Subcutaneous abdominal adipose tissue (tissue), 5 donors: ENCODE results near the gene BICDL1.
"Not testable (repeated sequence)": the region's sequence is repeated elsewhere in the genome, so short reads cannot be mapped to it uniquely, and the experiment has no call there.

Experiments used
- H3K27ac ChIP-seq: one replicate; pipeline ENCODE4 v1.7.0; 2013; ENCODE audit warnings: low read depth, mild to moderate bottlenecking, inconsistent platforms, low read length, moderate library complexity
- H3K27me3 ChIP-seq, 5 donors: one replicate each; pipeline ENCODE4 v1.7.0; 2013; ENCODE audit warnings: low read length in 5 of 5, inconsistent platforms in 1 of 5; ENCODE audit not compliant: control insufficient read depth in 5 of 5, insufficient read depth in 4 of 5
- H3K36me3 ChIP-seq, 5 donors: one replicate each; pipeline ENCODE4 v1.7.0; 2013; ENCODE audit warnings: low read length in 5 of 5; ENCODE audit not compliant: control insufficient read depth in 5 of 5, insufficient read depth in 5 of 5
- H3K4me1 ChIP-seq, 5 donors: one replicate each; pipeline ENCODE4 v1.7.0; 2013; ENCODE audit warnings: low read length in 5 of 5, mild to moderate bottlenecking in 3 of 5, moderate library complexity in 1 of 5; ENCODE audit not compliant: control insufficient read depth in 5 of 5, insufficient read depth in 5 of 5
- H3K4me3 ChIP-seq, 5 donors: one replicate each; pipeline ENCODE4 v1.7.0; 2013; ENCODE audit warnings: low read length in 5 of 5, low read depth in 1 of 5
- H3K9ac ChIP-seq, 5 donors: one replicate each; pipeline ENCODE4 v1.7.0; 2013; ENCODE audit warnings: low read length in 5 of 5, mild to moderate bottlenecking in 4 of 5, moderate library complexity in 3 of 5
- H3K9me3 ChIP-seq, 5 donors: one replicate each; pipeline ENCODE4 v1.7.0; 2013; ENCODE audit warnings: low read length in 5 of 5; ENCODE audit not compliant: control insufficient read depth in 5 of 5
- donor health status: healthy.
- donor health status: healthy.
- donor health status: healthy.
- donor health status: healthy.
- donor health status: healthy.

The BICDL1 gene

DNA sequence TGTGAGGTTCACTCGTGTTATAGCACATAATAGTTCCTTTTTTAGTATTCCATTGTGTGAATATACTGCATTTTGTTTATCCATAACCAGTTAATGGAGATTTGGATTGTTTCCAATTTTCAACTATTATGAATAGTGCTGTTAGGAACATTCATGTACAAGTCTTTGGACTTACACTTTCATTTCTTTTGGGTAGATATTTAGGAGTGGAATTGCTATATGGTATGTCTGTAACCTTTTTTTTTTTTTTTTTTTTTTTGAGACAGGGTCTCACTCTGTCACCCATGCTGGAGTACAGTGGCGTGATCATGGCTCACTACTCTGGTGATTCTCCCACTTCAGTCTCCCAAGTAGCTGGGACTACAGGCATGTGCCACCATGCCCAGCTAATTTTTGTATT, 27.2 kb downstream of the BICDL1 start:
- not testable (repeated sequence) for H3K4me1 ChIP-seq, H3K4me3 ChIP-seq, H3K9me3 ChIP-seq, H3K9ac ChIP-seq, H3K36me3 ChIP-seq, H3K27ac ChIP-seq, H3K27me3 ChIP-seq

DNA sequence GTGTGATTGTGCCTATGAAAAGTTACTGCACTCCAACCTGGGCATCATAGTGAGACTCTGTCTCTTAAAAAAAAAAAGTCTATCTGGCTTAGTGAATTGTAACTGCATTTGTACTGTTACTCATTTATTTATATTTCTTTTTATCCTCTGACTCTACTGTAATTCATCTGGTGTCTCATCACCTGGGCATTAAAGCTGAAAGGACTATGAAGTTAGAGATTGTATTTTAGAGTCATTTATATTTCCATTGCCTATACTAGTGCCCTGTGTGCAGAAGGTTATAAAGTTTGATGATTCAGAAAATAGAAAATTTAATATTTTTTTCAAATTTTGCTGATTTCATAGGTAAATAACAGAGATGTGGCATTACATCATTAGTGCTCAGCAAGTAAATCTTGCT, 30.2 kb downstream of the BICDL1 start:
- Histone ChIP-seq H3K9me3 (peaks cover 0 to 3% (median 0%) of the 10 kb centered on the region in 5 donors), H3K36me3 (no peaks in the 10 kb centered on the region), H3K27me3 (no peaks in the 10 kb centered on the region), H3K4me1 (no peaks in the 10 kb centered on the region), H3K9ac (no peak overlapping the region), H3K4me3 (no peak overlapping the region), H3K27ac (no peak overlapping the region)

DNA sequence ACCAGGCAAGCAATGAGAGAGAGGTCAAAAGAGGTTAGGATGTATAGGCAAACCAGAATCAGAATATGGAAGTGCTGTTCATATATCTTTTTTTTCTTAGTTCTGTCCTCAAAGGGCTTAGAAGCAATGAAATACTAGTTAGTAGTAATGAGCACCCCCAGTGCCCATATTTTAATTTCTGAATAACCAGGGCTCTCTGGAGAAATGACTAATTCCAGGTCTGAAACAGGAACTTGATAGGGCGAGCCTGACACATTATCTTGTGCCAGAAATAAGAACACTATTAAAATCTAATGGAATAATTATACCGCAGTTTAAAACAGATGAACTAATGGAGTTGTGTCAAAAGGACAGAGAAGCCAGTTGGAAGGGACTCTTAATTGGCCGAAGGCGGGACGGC, 30.9 kb downstream of the BICDL1 start:
- Histone ChIP-seq H3K4me3 (no peak overlapping the region), H3K36me3 (no peaks in the 10 kb centered on the region), H3K9ac (no peak overlapping the region), H3K9me3 (peaks cover 0 to 4% (median 0%) of the 10 kb centered on the region in 5 donors), H3K27ac (no peak overlapping the region), H3K4me1 (no peaks in the 10 kb centered on the region), H3K27me3 (no peaks in the 10 kb centered on the region)

DNA sequence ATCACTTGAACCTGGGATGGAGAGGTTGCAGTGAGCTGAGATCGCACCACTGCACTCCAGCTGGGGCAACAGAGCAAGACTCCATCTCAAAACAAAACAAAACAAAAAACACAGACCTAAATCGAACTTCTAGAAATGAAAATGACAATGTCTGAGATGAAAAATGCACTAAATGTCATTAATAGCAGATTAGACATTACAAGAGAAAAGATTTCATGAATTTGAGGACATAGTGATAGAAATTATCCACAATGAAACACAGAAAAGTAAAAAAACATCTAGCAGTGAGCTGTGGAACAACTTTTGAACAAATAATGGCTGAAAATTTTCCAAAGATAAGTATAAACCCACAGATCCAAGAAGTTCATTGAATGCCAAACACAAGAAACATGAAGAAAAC, 35.2 kb downstream of the BICDL1 start:
- H3K4me1 ChIP-seq, result no peaks in the 10 kb centered on the region
- H3K36me3 ChIP-seq, result no peaks in the 10 kb centered on the region
- no peak overlapping the region for H3K4me3 ChIP-seq

DNA sequence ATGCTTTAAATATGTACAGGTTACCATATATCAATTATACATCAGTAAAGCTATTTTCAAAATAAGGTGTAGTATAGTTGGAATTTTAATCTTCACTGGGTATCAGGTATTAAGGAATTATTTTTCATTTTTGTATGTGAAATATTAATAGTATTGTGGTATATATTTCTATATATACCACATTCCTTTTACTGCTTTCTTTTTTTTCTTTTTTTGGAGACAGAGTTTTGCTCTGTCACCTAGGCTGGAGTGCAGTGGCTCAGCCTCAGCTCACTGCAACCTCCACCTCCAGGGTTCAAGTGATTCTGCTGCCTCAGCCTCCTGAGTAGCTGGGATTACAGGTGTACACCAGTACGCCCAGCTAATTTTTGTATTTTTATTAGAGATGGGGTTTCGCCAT, 36.6 kb downstream of the BICDL1 start:
- Histone ChIP-seq H3K4me3 (no peak overlapping the region), H3K27ac (no peak overlapping the region), H3K9ac (no peak overlapping the region), H3K4me1 (no peaks in the 10 kb centered on the region), H3K27me3 (no peaks in the 10 kb centered on the region), H3K36me3 (no peaks in the 10 kb centered on the region), H3K9me3 (peaks cover 0 to 4% (median 0%) of the 10 kb centered on the region in 5 donors)

More for the DNA sequence above, 35.2 kb downstream of the BICDL1 start:
- no peak overlapping the region for H3K9ac ChIP-seq
- peaks cover 0 to 4% (median 0%) of the 10 kb centered on the region in 5 donors for H3K9me3 ChIP-seq
- H3K27me3 ChIP-seq, result no peaks in the 10 kb centered on the region
- no peak overlapping the region for H3K27ac ChIP-seq

DNA sequence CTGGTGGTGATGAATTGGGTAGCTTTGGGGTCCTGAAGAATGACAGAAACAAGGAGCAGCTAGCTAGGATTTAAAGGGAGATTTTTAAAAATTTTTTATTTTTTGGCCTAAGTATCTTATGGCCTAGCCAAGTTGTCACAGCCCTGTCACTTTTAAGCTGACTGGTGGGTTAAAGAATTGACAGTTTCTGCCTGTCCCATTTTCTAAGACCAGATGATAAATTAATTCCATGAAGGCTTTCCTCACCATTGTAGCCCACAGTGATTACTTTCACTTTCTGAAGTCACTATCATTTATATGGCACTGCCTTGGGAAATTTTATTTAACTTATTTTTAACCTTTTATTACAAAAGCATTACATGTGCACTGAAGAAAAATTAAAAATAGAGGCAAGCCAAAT, 43.2 kb downstream of the BICDL1 start:
- H3K9ac ChIP-seq, result no peak overlapping the region

DNA sequence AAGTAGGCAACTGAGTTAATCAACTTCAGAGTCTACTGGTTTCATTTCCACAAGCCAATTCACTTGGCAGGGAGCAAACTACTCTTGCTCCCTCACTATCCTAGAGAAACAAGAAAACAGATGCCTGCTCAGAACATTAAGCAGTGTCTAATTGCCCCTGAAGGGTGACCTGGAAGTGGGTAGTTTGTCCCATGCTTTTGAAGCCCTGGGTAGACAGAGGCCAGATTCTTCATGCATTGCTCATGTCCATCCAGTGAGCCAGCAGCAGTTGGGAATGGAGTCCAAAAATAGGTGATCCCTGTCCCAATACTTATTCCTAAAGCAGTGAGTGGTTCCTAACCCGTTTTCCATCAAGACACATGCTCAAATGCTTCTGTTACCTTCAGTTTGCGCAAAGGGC, 48.8 kb downstream of the BICDL1 start:
- no peak overlapping the region for H3K4me3 ChIP-seq
- peaks cover 0 to 6% (median 2%) of the 10 kb centered on the region in 5 donors for H3K27me3 ChIP-seq
- no peaks in the 10 kb centered on the region for H3K36me3 ChIP-seq
- H3K9me3 ChIP-seq, result no peaks in the 10 kb centered on the region
- H3K27ac ChIP-seq, result no peak overlapping the region
- no peaks in the 10 kb centered on the region for H3K4me1 ChIP-seq
- no peak overlapping the region for H3K9ac ChIP-seq

More for the DNA sequence above, 43.2 kb downstream of the BICDL1 start:
- no peaks in the 10 kb centered on the region for H3K9me3 ChIP-seq
- no peak overlapping the region for H3K27ac ChIP-seq
- H3K4me1 ChIP-seq, result no peaks in the 10 kb centered on the region
- H3K36me3 ChIP-seq, result no peaks in the 10 kb centered on the region
- H3K4me3 ChIP-seq, result no peak overlapping the region
- no peaks in the 10 kb centered on the region for H3K27me3 ChIP-seq

DNA sequence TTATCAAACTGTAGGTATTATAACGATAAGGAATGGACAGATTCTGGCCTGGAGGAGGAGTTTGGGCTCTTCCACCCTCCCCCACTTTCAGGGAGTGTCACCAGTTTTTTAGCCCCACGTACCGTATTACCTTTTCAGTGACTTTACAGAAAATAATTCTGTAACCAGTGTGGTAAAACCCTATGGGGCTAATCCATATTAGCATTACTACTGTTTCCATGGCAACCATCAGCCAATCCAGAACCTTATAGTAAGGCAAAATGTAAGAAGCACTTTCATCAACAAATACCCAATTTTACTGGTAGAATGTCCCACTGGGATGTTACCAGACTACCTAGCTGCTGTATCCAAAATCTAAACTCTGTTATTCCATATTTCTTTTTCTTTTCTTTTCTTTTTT, 50.7 kb downstream of the BICDL1 start:
- no peaks in the 10 kb centered on the region for H3K36me3 ChIP-seq
- H3K9me3 ChIP-seq, result no peaks in the 10 kb centered on the region
- H3K9ac ChIP-seq, result no peak overlapping the region
- no peaks in the 10 kb centered on the region for H3K4me1 ChIP-seq
- H3K27me3 ChIP-seq, result peaks cover 0 to 6% (median 2%) of the 10 kb centered on the region in 5 donors
- no peak overlapping the region for H3K27ac ChIP-seq
- H3K4me3 ChIP-seq, result no peak overlapping the region

DNA sequence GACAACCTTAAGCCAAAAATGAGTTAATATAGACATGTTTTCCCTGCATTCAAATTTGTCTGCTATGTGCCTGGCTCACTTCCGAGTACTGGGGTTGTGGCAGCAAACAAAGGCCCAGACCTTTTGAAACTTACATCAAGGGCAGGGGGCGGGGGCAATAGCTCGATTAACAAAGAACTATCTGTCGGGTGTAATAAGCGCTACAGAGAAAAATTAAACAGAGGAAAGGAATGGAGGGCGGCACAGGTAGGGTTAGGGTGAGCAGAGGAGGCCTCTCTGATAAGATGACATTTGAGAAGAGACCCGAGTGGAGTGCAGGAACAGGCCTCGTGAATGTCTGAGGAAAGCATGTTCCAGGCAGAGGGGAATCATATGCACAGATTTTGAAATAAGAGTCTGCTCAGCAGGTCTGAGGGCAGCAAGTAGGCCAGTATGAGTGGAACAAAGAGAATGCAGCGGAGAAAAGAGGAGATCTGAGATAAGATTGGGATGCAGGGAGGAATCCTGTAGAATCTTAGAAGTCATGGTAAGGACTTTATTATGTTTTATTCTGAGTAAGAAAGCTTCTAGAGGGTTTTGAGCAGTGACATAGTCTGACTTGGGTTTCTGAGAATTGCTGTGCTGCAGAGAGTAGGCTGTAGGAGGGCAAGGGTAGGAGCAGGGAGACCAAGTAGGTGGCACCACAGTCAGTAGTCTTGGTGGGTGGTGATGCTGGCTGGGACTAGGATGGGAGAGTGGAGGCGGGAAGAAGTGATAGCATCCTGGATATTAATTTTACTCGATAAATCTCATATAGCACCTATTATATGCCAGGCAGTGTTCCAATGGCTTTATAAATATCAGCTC, 52.6 kb downstream of the BICDL1 start:
- Histone ChIP-seq H3K4me3 (no peak overlapping the region), H3K36me3 (no peaks in the 10 kb centered on the region), H3K27me3 (peaks cover 0 to 6% (median 2%) of the 10 kb centered on the region in 5 donors), H3K9me3 (no peaks in the 10 kb centered on the region), H3K4me1 (no peaks in the 10 kb centered on the region), H3K27ac (no peak overlapping the region), H3K9ac (no peak overlapping the region)

DNA sequence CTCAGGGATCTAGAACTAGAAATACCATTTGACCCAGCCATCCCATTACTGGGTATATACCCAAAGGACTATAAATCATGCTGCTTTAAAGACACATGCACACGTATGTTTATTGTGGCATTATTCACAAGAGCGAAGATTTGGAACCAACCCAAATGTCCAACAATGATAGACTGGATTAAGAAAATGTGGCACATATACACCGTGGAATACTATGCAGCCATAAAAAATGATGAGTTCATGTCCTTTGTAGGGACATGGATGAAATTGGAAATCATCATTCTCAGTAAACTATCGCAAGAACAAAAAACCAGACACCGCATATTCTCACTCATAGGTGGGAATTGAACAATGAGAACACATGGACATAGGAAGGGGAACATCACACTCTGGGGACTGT, 56.3 kb downstream of the BICDL1 start:
- H3K27me3 ChIP-seq, H3K4me3 ChIP-seq, H3K9me3 ChIP-seq, H3K4me1 ChIP-seq, H3K27ac ChIP-seq, H3K9ac ChIP-seq, H3K36me3 ChIP-seq: not testable (repeated sequence)
